Measurements from ENCODE around the gene TACC3. TPM values are rescaled to one million over a fixed set of nuclear protein-coding genes. Genes with fewer than 3 reads are reported as not detected.

The TACC3 gene
- total RNA-seq, 1 donor from 2014 or later, result 42.2 TPM

DNA sequence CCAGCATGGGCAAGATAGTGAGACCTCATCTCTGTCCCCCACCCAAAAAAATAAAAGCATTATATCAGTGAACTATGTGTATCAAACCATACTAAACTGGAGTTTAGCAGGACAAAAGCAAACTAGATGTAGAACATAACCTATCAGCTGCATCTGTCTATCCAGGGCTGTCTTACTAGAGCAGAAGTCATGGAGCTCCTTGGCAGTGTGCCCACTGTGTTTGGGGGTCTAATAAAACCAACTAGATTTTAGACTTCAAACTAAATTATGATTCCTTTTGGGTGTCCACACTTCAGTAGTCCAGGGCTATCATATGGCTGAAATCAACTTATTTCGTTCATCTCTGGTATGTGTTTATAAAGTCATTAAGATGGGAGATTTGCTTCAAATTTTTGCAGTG lies 17.5 kb upstream of the TACC3 start:
- Mint-ChIP-seq H3K27ac (ENCODE audit: unreplicated experiment) (no peak overlapping the region), H3K4me1 (ENCODE audit: unreplicated experiment) (no peaks in the 10 kb centered on the region), H3K27me3 (ENCODE audit: unreplicated experiment) (no peaks in the 10 kb centered on the region), H3K4me3 (ENCODE audit: unreplicated experiment) (no peak overlapping the region), H3K9me3 (ENCODE audit: unreplicated experiment) (no peaks in the 10 kb centered on the region), H3K36me3 (ENCODE audit: low read depth, unreplicated experiment) (peaks cover 14% of the 10 kb centered on the region)
- TF ChIP-seq, protein P1, sequence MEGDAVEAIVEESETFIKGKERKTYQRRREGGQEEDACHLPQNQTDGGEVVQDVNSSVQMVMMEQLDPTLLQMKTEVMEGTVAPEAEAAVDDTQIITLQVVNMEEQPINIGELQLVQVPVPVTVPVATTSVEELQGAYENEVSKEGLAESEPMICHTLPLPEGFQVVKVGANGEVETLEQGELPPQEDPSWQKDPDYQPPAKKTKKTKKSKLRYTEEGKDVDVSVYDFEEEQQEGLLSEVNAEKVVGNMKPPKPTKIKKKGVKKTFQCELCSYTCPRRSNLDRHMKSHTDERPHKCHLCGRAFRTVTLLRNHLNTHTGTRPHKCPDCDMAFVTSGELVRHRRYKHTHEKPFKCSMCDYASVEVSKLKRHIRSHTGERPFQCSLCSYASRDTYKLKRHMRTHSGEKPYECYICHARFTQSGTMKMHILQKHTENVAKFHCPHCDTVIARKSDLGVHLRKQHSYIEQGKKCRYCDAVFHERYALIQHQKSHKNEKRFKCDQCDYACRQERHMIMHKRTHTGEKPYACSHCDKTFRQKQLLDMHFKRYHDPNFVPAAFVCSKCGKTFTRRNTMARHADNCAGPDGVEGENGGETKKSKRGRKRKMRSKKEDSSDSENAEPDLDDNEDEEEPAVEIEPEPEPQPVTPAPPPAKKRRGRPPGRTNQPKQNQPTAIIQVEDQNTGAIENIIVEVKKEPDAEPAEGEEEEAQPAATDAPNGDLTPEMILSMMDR (IDR thresholded peaks at IDR 0.05; ENCODE audit: unreplicated experiment), result no peak
- no peak for DNase-seq (ENCODE audit: low spot score)

DNA sequence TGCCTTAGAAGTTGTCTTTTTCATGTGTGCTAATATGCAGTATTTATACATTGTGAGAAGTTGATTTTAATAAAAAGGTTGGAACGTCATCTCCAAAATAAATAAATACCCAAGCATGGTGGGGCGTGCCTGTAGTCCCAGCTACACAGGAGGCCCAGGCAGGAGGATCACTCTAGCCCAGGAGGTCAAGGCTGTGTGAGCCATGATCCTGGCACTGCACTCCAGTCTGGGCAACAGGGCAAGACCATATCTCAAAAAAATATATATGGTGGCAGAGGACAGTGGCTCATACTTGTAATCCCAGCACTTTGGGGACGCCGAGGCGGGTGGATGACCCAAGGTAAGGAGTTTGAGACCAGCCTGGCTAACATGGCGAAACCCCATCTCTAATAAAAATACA lies 15.6 kb upstream of the TACC3 start:
- no peaks in the 10 kb centered on the region for H3K9me3 Mint-ChIP-seq (ENCODE audit: unreplicated experiment)
- peaks cover 15% of the 10 kb centered on the region for H3K36me3 Mint-ChIP-seq (ENCODE audit: low read depth, unreplicated experiment)
- peaks cover 8% of the 10 kb centered on the region for H3K4me1 Mint-ChIP-seq (ENCODE audit: unreplicated experiment)
- no peaks in the 10 kb centered on the region for H3K27me3 Mint-ChIP-seq (ENCODE audit: unreplicated experiment)
- no peak overlapping the region for H3K27ac Mint-ChIP-seq (ENCODE audit: unreplicated experiment)
- no peak overlapping the region for H3K4me3 Mint-ChIP-seq (ENCODE audit: unreplicated experiment)
- TF ChIP-seq, protein P1 (IDR thresholded peaks at IDR 0.05; ENCODE audit: unreplicated experiment), result no peak
- DNase-seq (ENCODE audit: low spot score), result no peak

DNA sequence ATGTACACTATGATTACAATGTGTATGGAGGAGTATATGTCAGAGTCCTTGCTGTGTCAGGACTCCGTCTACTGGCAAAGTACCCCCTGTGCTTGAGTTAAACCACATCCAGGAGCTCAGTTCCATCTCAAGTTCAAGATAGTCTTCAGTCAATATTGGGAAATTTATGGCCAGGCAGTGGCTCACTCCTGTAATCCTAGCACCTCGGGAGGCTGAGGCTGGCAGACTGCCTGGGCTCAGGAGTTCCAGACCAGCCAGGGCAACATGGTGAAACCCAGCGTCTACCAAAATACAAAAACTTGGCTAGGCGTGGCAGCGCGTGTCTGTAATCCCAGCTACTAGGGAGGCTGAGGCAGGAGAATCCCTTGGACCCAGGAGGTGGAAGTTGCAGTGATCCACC lies 15.0 kb upstream of the TACC3 start:
- Mint-ChIP-seq H3K27ac (ENCODE audit: unreplicated experiment) (no peak overlapping the region), H3K4me3 (ENCODE audit: unreplicated experiment) (no peak overlapping the region), H3K9me3 (ENCODE audit: unreplicated experiment) (no peaks in the 10 kb centered on the region), H3K4me1 (ENCODE audit: unreplicated experiment) (peaks cover 15% of the 10 kb centered on the region), H3K36me3 (ENCODE audit: low read depth, unreplicated experiment) (peaks cover 19% of the 10 kb centered on the region), H3K27me3 (ENCODE audit: unreplicated experiment) (peaks cover 5% of the 10 kb centered on the region)
- no peak for DNase-seq (ENCODE audit: low spot score)
- TF ChIP-seq, protein P1 (IDR thresholded peaks at IDR 0.05; ENCODE audit: unreplicated experiment), result no peak

DNA sequence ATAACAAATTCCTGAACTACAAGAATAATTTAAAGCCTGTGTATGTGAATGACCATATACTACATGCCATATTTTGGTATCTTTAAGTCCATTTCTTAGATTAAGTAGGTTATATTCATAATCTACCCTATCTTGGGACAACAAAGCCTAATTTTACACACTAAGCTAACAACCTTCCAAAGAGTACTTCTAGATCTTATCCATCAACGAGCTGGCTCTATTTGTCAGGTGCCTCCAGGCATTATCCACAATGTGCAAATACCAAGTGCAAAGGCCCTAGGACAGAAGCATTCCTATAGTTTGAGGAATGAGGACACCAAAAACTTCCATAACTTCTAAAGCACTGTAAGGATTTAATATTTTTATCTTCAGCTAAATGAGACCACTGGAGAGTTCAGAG lies 12.7 kb upstream of the TACC3 start:
- TF ChIP-seq, protein P1 (IDR thresholded peaks at IDR 0.05; ENCODE audit: unreplicated experiment), result no peak
- Mint-ChIP-seq H3K36me3 (ENCODE audit: low read depth, unreplicated experiment) (peaks cover 14% of the 10 kb centered on the region), H3K9me3 (ENCODE audit: unreplicated experiment) (no peaks in the 10 kb centered on the region), H3K27ac (ENCODE audit: unreplicated experiment) (no peak overlapping the region), H3K4me1 (ENCODE audit: unreplicated experiment) (peaks cover 17% of the 10 kb centered on the region), H3K27me3 (ENCODE audit: unreplicated experiment) (peaks cover 5% of the 10 kb centered on the region), H3K4me3 (ENCODE audit: unreplicated experiment) (peak overlapping the region; percentile 27)
- DNase-seq (ENCODE audit: low spot score), result no peak

DNA sequence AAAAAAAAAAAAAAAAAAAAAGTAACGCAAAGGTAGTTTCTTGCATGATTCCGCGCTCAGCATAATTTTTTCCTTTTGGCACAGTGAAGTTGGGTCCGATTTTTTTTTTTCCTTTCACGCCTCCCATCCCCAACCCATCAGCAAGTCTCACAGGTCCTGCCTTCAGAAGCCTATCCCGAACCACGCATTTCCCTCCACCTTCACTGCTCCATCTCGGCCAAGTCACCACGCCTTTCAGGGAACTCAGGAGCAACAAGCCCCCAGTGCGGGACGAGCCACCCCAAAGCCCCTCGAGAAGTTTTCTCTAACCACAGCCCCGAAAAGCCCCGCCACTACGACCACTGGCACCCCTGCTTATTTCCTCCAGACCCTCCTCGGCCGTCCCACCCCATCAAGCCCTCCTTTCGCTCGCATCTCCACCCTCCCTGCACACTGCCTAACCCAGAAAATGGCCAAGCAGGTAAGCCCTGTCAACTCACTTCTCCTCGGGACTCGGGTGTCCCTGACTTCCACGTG lies 10.2 kb upstream of the TACC3 start:
- no peak for DNase-seq (ENCODE audit: low spot score)
- H3K4me3 Mint-ChIP-seq (ENCODE audit: unreplicated experiment), result peak overlapping the region; percentile 98
- TF ChIP-seq, protein P1 (IDR thresholded peaks at IDR 0.05; ENCODE audit: unreplicated experiment), result no peak
- H3K27me3 Mint-ChIP-seq (ENCODE audit: unreplicated experiment), result peaks cover 5% of the 10 kb centered on the region
- H3K9me3 Mint-ChIP-seq (ENCODE audit: unreplicated experiment), result no peaks in the 10 kb centered on the region
- H3K27ac Mint-ChIP-seq (ENCODE audit: unreplicated experiment), result peak overlapping the region; percentile 90
- peaks cover 14% of the 10 kb centered on the region for H3K36me3 Mint-ChIP-seq (ENCODE audit: low read depth, unreplicated experiment)
- peaks cover 17% of the 10 kb centered on the region for H3K4me1 Mint-ChIP-seq (ENCODE audit: unreplicated experiment)
